LNCAP (cell line): Measurements from ENCODE around the gene ZNF513.

Experiments used
- CTCF ChIP-seq: fragments of 450-650 bp; IDR thresholded peaks from 2 replicates; pipeline ENCODE4 v1.5.1; 2017; ENCODE audit warnings: mild to moderate bottlenecking

Gene ZNF513

GRCh38 chr2:27380626-27381545 is at the start of gene ZNF513:
ZNF513 (minus strand) TSS chr2:27380734; CDS start chr2:27380526, 208 bp downstream.
- no peak for TF ChIP-seq CTCF

- no peak for TF ChIP-seq CTCF
Observed at GRCh38 chr2:27428978-27429541, 48.5 kb upstream of the ZNF513 start.

- no peak for TF ChIP-seq CTCF
Observed at GRCh38 chr2:27428213-27428977, 47.9 kb upstream of the ZNF513 start, which contains the start of gene NRBP1. NRBP1 (plus strand) TSS chr2:27428631; CDS start chr2:27433274, 4,643 bp downstream.

GRCh38 chr2:27427863-27428212 is 47.3 kb upstream of the ZNF513 start:
- no peak for TF ChIP-seq CTCF

GRCh38 chr2:27422958-27423357 is 42.4 kb upstream of the ZNF513 start:
- no peak for TF ChIP-seq CTCF

- no peak for TF ChIP-seq CTCF
Observed at GRCh38 chr2:27421660-27422250, 41.2 kb upstream of the ZNF513 start.

- no peak for TF ChIP-seq CTCF
Observed at GRCh38 chr2:27420996-27421395, 40.5 kb upstream of the ZNF513 start.
